NCI-H2107 (cell line): ENCODE results near the gene MYADML2.
A peak's percentile ranks its signal among the peaks of the same experiment; 100 is the strongest.
"Not testable (repeated sequence)": the region's sequence is repeated elsewhere in the genome, so short reads cannot be mapped to it uniquely, and the experiment has no call there.

Experiments used
- DNase-seq: peaks from one replicate; lab custom pipeline; 2025; lab: John Stamatoyannopoulos, UW

The MYADML2 gene

GRCh38 chr17:81947189-81947588 is at the start of gene MYADML2:
TSS of gene MYADML2 (minus strand) at chr17:81947233. CDS start at chr17:81941741, 5,492 bp downstream.
- DNase-seq = no peak

GRCh38 chr17:81996232-81996756 is 49.3 kb upstream of the MYADML2 start:
- no peak for DNase-seq

GRCh38 chr17:81995463-81996231 is 48.6 kb upstream of the MYADML2 start:
- DNase-seq = no peak

GRCh38 chr17:81994593-81995462 is 47.8 kb upstream of the MYADML2 start:
- DNase-seq = no peak

- DNase-seq = no peak
Measured at GRCh38 chr17:81993729-81994592, 46.9 kb upstream of the MYADML2 start.

- DNase-seq = no peak
Measured at GRCh38 chr17:81992306-81993102, 45.5 kb upstream of the MYADML2 start.

GRCh38 chr17:81991684-81992305 is 44.8 kb upstream of the MYADML2 start:
- DNase-seq = peak; percentile 41

- DNase-seq = no peak
Measured at GRCh38 chr17:81990836-81991683, 44.0 kb upstream of the MYADML2 start.

GRCh38 chr17:81987161-81987770 is 40.2 kb upstream of the MYADML2 start:
- no peak for DNase-seq

- DNase-seq = no peak
Measured at GRCh38 chr17:81986606-81987005, 39.6 kb upstream of the MYADML2 start.

GRCh38 chr17:81984773-81985410 is 37.9 kb upstream of the MYADML2 start:
- no peak for DNase-seq

GRCh38 chr17:81983639-81984373 is 36.8 kb upstream of the MYADML2 start:
- DNase-seq = no peak

GRCh38 chr17:81983011-81983638 is 36.1 kb upstream of the MYADML2 start:
- no peak for DNase-seq

- not testable (repeated sequence) for DNase-seq
Measured at GRCh38 chr17:81981511-81981910, 34.5 kb upstream of the MYADML2 start.

- DNase-seq = no peak
Measured at GRCh38 chr17:81980707-81981343, 33.8 kb upstream of the MYADML2 start.

GRCh38 chr17:81980122-81980521 is 33.1 kb upstream of the MYADML2 start:
- no peak for DNase-seq
